Chondrocyte (in vitro differentiated cells): ENCODE results near the gene CSK. TPM values are rescaled to one million over a fixed set of nuclear protein-coding genes. Genes with fewer than 3 reads are reported as not detected.

ENCODE experiments used
- DNase-seq: peaks from one replicate; pipeline ENCODE4 v3.0.0; 2021; ENCODE audit warnings: mixed read lengths, low spot score
- H3K27ac Mint-ChIP-seq: one replicate; pipeline ENCODE4 v1.8.0; 2021; ENCODE audit warnings: mild to moderate bottlenecking, moderate library complexity, mixed read lengths; ENCODE audit not compliant: unreplicated experiment
- H3K27me3 Mint-ChIP-seq: 2 replicates; pipeline ENCODE4 v1.8.0; 2021; ENCODE audit warnings: low read depth, mixed read lengths
- H3K36me3 Mint-ChIP-seq: 2 replicates; pipeline ENCODE4 v1.8.0; 2021; ENCODE audit warnings: low read depth, mixed read lengths
- H3K4me1 Mint-ChIP-seq: 2 replicates; pipeline ENCODE4 v1.8.0; 2021; ENCODE audit warnings: low read depth, mild to moderate bottlenecking, mixed read lengths
- H3K4me3 Mint-ChIP-seq: one replicate; pipeline ENCODE4 v1.8.0; 2021; ENCODE audit warnings: mild to moderate bottlenecking, moderate library complexity, mixed read lengths; ENCODE audit not compliant: unreplicated experiment
- H3K9me3 Mint-ChIP-seq: 2 replicates; pipeline ENCODE4 v1.8.0; 2021; ENCODE audit warnings: low read depth, mixed read lengths
- CTCF ChIP-seq: fragments of 200-600 bp; sonication (generic); IDR thresholded peaks from 2 replicates; pipeline ENCODE4 v1.5.0; 2021; ENCODE audit warnings: antibody characterized with exemption, mild to moderate bottlenecking, moderate library complexity
- total RNA-seq: library from RNA; stranded (reverse); gene quantifications from 3 replicates; pipeline ENCODE4 v1.2.1, GENCODE V29; 2021

The CSK gene
- total RNA-seq, 1 donor from 2014 or later, result 39.9 TPM

- H3K27me3 Mint-ChIP-seq, result no peaks in the 10 kb centered on the region
- TF ChIP-seq CTCF, result no peak
- no peaks in the 10 kb centered on the region for H3K36me3 Mint-ChIP-seq
- H3K4me1 Mint-ChIP-seq, result peaks cover 13% of the 10 kb centered on the region
- no peak for DNase-seq
- H3K9me3 Mint-ChIP-seq, result no peaks in the 10 kb centered on the region
- no peak overlapping the region for H3K27ac Mint-ChIP-seq
- no peak overlapping the region for H3K4me3 Mint-ChIP-seq
Observed at GRCh38 chr15:74752011-74752410, 29.9 kb upstream of the CSK start.

- Mint-ChIP-seq H3K27ac (peak overlapping the region; percentile 23), H3K36me3 (no peaks in the 10 kb centered on the region), H3K4me1 (peaks cover 13% of the 10 kb centered on the region), H3K9me3 (no peaks in the 10 kb centered on the region), H3K4me3 (no peak overlapping the region), H3K27me3 (no peaks in the 10 kb centered on the region)
- TF ChIP-seq CTCF, result no peak
- DNase-seq, result no peak
Observed at GRCh38 chr15:74752531-74752930, 29.3 kb upstream of the CSK start.

- DNase-seq, result no peak
- Mint-ChIP-seq H3K4me1 (peaks cover 13% of the 10 kb centered on the region), H3K4me3 (no peak overlapping the region), H3K9me3 (no peaks in the 10 kb centered on the region), H3K27me3 (peaks cover 5% of the 10 kb centered on the region), H3K36me3 (no peaks in the 10 kb centered on the region), H3K27ac (no peak overlapping the region)
- no peak for TF ChIP-seq CTCF
Observed at GRCh38 chr15:74754593-74755215, 27.2 kb upstream of the CSK start.

- TF ChIP-seq CTCF, result no peak
- Mint-ChIP-seq H3K9me3 (no peaks in the 10 kb centered on the region), H3K4me3 (no peak overlapping the region), H3K4me1 (no peaks in the 10 kb centered on the region), H3K27me3 (peaks cover 13% of the 10 kb centered on the region), H3K27ac (no peak overlapping the region), H3K36me3 (no peaks in the 10 kb centered on the region)
- no peak for DNase-seq
Observed at GRCh38 chr15:74758736-74759135, 23.1 kb upstream of the CSK start.

- Mint-ChIP-seq H3K4me3 (no peak overlapping the region), H3K27ac (no peak overlapping the region), H3K4me1 (no peaks in the 10 kb centered on the region), H3K36me3 (no peaks in the 10 kb centered on the region), H3K27me3 (peaks cover 13% of the 10 kb centered on the region), H3K9me3 (no peaks in the 10 kb centered on the region)
- no peak for DNase-seq
- no peak for TF ChIP-seq CTCF
Observed at GRCh38 chr15:74762791-74763150, 19.1 kb upstream of the CSK start.
